ENCODE results near the gene PADI1.

DNA sequence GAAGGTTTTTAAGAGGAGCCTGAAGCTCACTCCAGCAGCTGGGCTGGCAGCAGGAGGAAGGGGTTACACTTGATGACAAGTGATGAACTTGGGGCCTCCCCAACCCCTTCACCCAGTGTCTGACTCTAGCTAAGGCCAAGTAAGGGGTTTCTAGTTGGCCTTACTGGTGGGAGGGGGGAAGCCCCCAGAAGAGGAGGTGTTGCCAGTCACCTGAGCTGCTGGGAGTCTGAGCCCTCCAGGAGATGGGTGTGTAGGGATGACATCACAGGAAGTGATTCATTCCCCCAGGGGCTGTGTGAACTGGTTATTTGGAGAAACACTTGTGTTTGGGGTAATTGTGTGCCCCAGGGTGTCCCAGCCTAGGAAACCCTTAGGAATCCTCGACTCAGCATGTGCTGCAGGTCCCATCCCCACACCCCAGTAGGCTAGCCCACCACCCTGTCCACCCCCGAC, 3.1 kb downstream of the PADI1 start:
- TF ChIP-seq, protein P1, sequence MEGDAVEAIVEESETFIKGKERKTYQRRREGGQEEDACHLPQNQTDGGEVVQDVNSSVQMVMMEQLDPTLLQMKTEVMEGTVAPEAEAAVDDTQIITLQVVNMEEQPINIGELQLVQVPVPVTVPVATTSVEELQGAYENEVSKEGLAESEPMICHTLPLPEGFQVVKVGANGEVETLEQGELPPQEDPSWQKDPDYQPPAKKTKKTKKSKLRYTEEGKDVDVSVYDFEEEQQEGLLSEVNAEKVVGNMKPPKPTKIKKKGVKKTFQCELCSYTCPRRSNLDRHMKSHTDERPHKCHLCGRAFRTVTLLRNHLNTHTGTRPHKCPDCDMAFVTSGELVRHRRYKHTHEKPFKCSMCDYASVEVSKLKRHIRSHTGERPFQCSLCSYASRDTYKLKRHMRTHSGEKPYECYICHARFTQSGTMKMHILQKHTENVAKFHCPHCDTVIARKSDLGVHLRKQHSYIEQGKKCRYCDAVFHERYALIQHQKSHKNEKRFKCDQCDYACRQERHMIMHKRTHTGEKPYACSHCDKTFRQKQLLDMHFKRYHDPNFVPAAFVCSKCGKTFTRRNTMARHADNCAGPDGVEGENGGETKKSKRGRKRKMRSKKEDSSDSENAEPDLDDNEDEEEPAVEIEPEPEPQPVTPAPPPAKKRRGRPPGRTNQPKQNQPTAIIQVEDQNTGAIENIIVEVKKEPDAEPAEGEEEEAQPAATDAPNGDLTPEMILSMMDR (IDR thresholded peaks at IDR 0.05), result no peak
- no peak for TF ChIP-seq POLR2A (IDR thresholded peaks at IDR 0.05)
